Esophagus (tissue), 2 donors: Measurements from ENCODE around the gene MAP1A. TPM values are rescaled to one million over a fixed set of nuclear protein-coding genes. Genes with fewer than 3 reads are reported as not detected.
"Not testable (repeated sequence)": the region's sequence is repeated elsewhere in the genome, so short reads cannot be mapped to it uniquely, and the experiment has no call there.

ENCODE experiments used
- H3K27ac ChIP-seq, 2 donors: one replicate each; pipeline ENCODE4 v1.5.1; 2013; ENCODE audit warnings: low read depth in 2 of 2, mild to moderate bottlenecking in 2 of 2, inconsistent platforms in 1 of 2, low read length in 1 of 2, moderate library complexity in 1 of 2
- H3K27me3 ChIP-seq, 2 donors: one replicate each; pipeline ENCODE4 v1.6.1; 2013; ENCODE audit warnings: low read length in 2 of 2, control low read depth in 1 of 2, mild to moderate bottlenecking in 1 of 2; ENCODE audit not compliant: insufficient read depth in 2 of 2, control insufficient read depth in 1 of 2
- H3K36me3 ChIP-seq, 2 donors: one replicate each; pipeline ENCODE4 v1.6.1; 2013; ENCODE audit warnings: low read length in 1 of 2; ENCODE audit not compliant: control insufficient read depth in 2 of 2, insufficient read depth in 2 of 2
- H3K4me1 ChIP-seq, 2 donors: one replicate each; pipeline ENCODE4 v1.6.1; 2013; ENCODE audit warnings: low read length in 1 of 2; ENCODE audit not compliant: control insufficient read depth in 2 of 2, insufficient read depth in 2 of 2
- H3K4me3 ChIP-seq, 2 donors: one replicate each; pipeline ENCODE4 v1.5.1; 2013; ENCODE audit warnings: low read length in 2 of 2, mild to moderate bottlenecking in 2 of 2, low read depth in 1 of 2, moderate library complexity in 1 of 2
- H3K9me3 ChIP-seq, 2 donors: one replicate each; pipeline ENCODE4 v1.6.1; 2013; ENCODE audit warnings: mild to moderate bottlenecking in 2 of 2, low read depth in 1 of 2, low read length in 1 of 2, moderate library complexity in 1 of 2; ENCODE audit not compliant: control insufficient read depth in 2 of 2, insufficient read depth in 1 of 2
- WGBS, 2 donors: extraction: QIAGEN DNeasy Blood & Tissue Kit; methylation state at CpG; one replicate each; pipeline ENCODE4 v1.1.7; 2013; 5-methylcytosine and 5-hydroxymethylcytosine counted together
- polyA plus RNA-seq, 2 donors: library from polyadenylated mRNA; stranded (reverse); fragments of 200-250 nt; gene quantifications; one replicate each; pipeline ENCODE4 v1.2.3, GENCODE V29; 2013
- donor health status: healthy with polysubstance abuse.
- donor health status: Bipolar disorder and iron deficiency.

The MAP1A gene
- polyA plus RNA-seq, 2 donors, result 0.45 to 0.78 TPM

DNA sequence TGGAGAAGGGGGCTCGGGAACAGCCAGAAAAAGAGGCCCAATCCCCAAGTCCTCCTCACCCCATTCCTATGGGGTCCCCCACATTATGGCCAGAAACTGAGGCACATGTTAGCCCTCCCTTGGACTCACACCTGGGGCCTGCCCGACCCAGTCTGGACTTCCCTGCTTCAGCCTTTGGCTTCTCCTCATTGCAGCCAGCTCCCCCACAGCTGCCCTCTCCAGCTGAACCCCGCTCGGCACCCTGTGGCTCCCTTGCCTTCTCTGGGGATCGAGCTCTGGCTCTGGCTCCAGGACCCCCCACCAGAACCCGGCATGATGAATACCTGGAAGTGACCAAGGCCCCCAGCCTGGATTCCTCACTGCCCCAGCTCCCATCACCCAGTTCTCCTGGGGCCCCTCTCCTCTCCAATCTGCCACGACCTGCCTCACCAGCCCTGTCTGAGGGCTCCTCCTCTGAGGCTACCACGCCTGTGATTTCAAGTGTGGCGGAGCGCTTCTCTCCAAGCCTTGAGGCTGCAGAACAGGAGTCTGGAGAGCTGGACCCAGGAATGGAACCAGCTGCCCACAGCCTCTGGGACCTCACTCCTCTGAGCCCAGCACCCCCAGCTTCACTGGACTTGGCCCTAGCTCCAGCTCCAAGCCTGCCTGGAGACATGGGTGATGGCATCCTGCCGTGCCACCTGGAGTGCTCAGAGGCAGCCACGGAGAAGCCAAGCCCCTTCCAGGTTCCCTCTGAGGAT is 10.6 kb downstream of the MAP1A start:
- 83 to 89% methylated on average over 12 of the region's 12 CpGs for WGBS, 2 donors
- Histone ChIP-seq H3K9me3 (no peaks in the 10 kb centered on the region), H3K36me3 (peaks cover 0 to 4% of the 10 kb centered on the region in 2 donors), H3K27me3 (no peaks in the 10 kb centered on the region), H3K4me3 (no peak overlapping the region), H3K27ac (no peak overlapping the region), H3K4me1 (no peaks in the 10 kb centered on the region)

DNA sequence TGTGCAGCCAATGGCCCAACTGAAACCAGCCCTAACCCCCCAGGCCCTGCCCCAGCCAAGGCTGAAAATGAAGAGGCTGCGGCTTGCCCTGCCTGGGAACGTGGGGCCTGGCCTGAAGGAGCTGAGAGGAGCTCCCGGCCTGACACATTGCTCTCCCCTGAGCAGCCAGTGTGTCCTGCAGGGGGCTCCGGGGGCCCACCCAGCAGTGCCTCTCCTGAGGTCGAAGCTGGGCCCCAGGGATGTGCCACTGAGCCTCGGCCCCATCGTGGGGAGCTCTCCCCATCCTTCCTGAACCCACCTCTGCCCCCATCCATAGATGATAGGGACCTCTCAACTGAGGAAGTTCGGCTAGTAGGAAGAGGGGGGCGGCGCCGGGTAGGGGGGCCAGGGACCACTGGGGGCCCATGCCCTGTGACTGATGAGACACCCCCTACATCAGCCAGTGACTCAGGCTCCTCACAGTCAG is 11.2 kb downstream of the MAP1A start:
- 79 to 86% methylated on average over 11 of the region's 11 CpGs for WGBS, 2 donors
- H3K4me3 ChIP-seq, result no peak overlapping the region
- H3K9me3 ChIP-seq, result no peaks in the 10 kb centered on the region
- no peaks in the 10 kb centered on the region for H3K27me3 ChIP-seq
- H3K27ac ChIP-seq, result no peak overlapping the region
- no peaks in the 10 kb centered on the region for H3K4me1 ChIP-seq
- no peaks in the 10 kb centered on the region for H3K36me3 ChIP-seq

DNA sequence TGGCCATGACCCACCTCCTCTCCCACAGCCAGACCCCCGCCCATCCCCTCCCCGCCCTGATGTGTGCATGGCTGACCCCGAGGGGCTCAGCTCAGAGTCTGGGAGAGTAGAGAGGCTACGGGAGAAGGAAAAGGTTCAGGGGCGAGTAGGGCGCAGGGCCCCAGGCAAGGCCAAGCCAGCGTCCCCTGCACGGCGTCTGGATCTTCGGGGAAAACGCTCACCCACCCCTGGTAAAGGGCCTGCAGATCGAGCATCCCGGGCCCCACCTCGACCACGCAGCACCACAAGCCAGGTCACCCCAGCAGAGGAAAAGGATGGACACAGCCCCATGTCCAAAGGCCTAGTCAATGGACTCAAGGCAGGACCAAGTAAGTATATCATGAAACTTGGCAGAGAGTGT is 11.7 kb downstream of the MAP1A start:
- WGBS, 2 donors, result 94 to 95% methylated on average over 15 of the region's 15 CpGs
- Histone ChIP-seq H3K4me1 (no peaks in the 10 kb centered on the region), H3K9me3 (no peaks in the 10 kb centered on the region), H3K36me3 (peaks cover 0 to 2% of the 10 kb centered on the region in 2 donors), H3K4me3 (no peak overlapping the region), H3K27me3 (no peaks in the 10 kb centered on the region), H3K27ac (no peak overlapping the region)

DNA sequence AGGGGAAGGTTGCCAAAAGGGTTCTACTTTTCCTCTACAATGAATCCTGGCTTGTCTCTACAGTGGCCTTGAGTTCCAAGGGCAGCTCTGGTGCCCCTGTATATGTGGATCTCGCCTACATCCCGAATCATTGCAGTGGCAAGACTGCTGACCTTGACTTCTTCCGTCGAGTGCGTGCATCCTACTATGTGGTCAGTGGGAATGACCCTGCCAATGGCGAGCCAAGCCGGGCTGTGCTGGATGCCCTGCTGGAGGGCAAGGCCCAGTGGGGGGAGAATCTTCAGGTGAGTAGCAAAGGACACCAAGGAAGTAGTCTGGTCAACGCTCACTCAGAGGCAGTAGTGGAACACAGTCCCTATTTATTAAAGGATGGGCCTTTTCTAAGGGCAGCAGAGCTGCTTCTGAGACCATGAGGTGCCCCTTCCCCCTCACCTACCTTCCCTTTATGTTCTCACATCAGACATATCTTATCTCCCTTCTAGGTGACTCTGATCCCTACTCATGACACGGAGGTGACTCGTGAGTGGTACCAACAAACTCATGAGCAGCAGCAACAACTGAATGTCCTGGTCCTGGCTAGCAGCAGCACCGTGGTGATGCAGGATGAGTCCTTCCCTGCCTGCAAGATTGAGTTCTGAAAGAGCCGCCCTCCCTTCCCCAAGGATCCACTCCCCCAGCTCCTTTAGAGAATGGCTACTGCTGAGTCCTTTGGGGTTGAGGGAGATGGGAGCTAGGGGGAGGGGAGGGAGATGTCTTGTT is 12.4 kb downstream of the MAP1A start:
- H3K9me3 ChIP-seq, result no peaks in the 10 kb centered on the region
- H3K27ac ChIP-seq, result no peak overlapping the region
- H3K27me3 ChIP-seq, result no peaks in the 10 kb centered on the region
- no peaks in the 10 kb centered on the region for H3K4me1 ChIP-seq
- WGBS, 2 donors, result 88 to 91% methylated on average over 12 of the region's 12 CpGs
- no peak overlapping the region for H3K4me3 ChIP-seq
- H3K36me3 ChIP-seq, result peaks cover 0 to 6% of the 10 kb centered on the region in 2 donors

DNA sequence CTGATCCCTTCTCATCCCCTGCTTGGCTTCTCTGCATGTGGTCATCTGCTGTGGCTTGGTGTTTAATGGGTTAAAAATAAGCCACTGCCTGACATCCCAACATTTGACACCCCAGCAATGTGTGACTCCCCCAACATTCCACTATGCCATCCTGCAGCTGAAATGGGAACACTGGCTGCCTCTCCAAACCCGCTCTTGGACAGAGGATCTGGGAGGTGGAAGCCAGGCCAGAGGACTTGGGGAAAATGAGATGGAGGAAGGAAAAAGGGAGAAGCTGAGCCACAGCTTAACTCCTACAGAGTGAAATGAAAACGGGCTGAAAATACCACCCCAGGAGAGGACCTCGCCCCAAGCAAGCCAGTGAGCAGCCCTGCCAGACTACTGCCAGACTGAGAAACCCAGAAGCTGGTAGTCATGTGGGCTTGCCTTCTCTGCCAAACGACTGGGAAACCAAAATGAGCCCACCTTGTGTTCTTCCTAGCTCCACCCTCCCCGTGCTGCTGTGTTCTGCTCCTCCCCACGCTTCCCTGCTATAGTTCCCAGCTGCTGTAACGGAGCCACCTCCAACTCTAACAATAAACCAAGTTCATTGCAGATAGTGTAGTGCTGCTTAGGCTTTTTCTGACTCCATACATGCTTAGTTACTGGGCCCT is 13.7 kb downstream of the MAP1A start:
- 36 to 42% methylated on average over 7 of the region's 7 CpGs for WGBS, 2 donors

DNA sequence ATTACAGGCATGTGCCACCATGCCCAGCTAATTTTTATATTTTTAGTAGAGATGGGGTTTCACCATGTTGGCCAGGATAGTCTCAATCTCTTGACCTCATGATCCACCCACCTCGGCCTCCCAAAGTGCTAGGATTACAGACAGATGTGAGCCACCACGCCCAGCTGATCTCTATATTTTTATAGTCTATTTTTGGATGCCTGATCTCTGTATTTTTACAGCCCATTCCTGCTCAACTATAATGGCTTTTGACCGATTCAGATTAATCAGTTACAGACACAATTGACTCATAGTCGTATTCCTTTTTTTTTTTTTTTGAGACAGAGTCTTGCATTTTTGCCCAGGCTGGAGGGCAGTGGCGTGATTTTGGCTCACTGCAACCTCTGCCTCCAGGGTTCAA is 15.4 kb downstream of the MAP1A start:
- H3K27ac ChIP-seq, H3K9me3 ChIP-seq, H3K27me3 ChIP-seq, H3K4me1 ChIP-seq, H3K4me3 ChIP-seq: not testable (repeated sequence)
- 84 to 91% methylated on average over 5 of the region's 5 CpGs for WGBS, 2 donors
- peaks cover 0 to 13% of the 10 kb centered on the region in 2 donors for H3K36me3 ChIP-seq

More for the DNA sequence above, 13.7 kb downstream of the MAP1A start:
- peaks cover 0 to 13% of the 10 kb centered on the region in 2 donors for H3K36me3 ChIP-seq
- no peaks in the 10 kb centered on the region for H3K9me3 ChIP-seq
- H3K4me3 ChIP-seq, result no peak overlapping the region
- H3K27ac ChIP-seq, result no peak overlapping the region
- no peaks in the 10 kb centered on the region for H3K4me1 ChIP-seq
- no peaks in the 10 kb centered on the region for H3K27me3 ChIP-seq

DNA sequence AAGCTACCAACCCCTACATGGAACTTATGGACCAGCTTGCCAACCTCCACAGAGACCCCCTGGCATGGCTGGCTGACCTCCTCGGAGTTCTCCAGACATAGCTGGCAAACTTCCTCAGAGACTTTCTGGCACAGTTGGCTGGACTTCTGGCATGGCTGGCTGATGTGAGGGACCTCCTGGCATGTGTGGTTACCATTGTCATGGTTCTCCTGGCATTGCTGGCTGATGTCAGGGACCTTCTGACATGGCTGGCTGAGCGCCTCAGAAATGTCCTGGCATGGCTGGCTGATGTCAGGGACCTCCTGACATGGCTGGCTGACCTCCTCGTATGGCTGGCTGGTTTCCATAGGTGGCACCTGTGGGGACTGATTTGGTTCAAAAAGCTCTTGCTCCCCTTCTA is 17.5 kb downstream of the MAP1A start:
- no peaks in the 10 kb centered on the region for H3K9me3 ChIP-seq
- no peak overlapping the region for H3K4me3 ChIP-seq
- peaks cover 0 to 13% of the 10 kb centered on the region in 2 donors for H3K36me3 ChIP-seq
- no peaks in the 10 kb centered on the region for H3K27me3 ChIP-seq
- no peaks in the 10 kb centered on the region for H3K4me1 ChIP-seq
- no peak overlapping the region for H3K27ac ChIP-seq
- 80 to 88% methylated on average over 3 of the region's 3 CpGs for WGBS, 2 donors

DNA sequence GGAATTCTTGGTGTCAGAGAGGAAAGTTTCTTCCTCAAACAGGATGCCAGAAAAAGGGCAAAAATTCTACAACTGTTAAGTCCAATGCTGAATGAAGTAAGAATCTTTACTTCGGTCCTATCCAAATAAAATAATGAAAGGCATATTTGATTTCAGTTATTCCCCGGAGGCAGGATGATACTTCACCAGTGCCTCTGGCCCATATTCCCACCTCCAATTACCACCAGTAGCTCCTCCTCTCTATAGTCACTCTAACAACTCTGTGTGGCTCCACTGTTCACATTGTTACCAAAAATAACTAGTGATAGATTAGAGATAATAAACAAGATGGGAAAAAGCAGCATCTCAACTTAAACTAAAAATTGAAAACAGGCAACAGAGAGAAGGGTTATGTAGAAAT is 20.7 kb downstream of the MAP1A start:
- Histone ChIP-seq H3K27ac (no peak overlapping the region), H3K36me3 (peaks cover 0 to 13% of the 10 kb centered on the region in 2 donors), H3K4me1 (no peaks in the 10 kb centered on the region), H3K27me3 (no peaks in the 10 kb centered on the region), H3K4me3 (no peak overlapping the region), H3K9me3 (no peaks in the 10 kb centered on the region)
- 91% methylated on average over 2 of the region's 2 CpGs for WGBS, 2 donors

DNA sequence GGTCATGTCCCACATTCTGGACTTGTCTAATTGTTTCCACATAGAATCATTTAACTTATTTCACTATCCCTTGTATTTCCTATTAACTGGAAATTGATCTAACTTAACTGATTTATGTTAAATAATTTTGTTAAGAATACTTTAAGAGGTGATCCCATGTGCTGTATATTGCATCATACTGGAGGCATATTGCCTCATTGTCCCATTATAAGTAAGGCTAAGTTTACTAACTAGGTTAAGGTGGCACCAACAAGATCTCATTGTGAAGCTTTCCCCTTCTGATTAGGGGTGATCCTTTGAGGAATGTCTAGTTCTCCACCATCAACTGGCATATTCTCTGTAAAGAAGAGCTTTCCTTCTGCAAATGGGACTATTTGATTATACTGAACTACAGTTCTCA is 24.4 kb downstream of the MAP1A start:
- no peak overlapping the region for H3K27ac ChIP-seq

More for the DNA sequence above, 24.4 kb downstream of the MAP1A start:
- Histone ChIP-seq H3K36me3 (no peaks in the 10 kb centered on the region), H3K4me1 (no peaks in the 10 kb centered on the region), H3K27me3 (no peaks in the 10 kb centered on the region), H3K4me3 (no peak overlapping the region), H3K9me3 (no peaks in the 10 kb centered on the region)
